WI38 (cell line): Measurements from ENCODE around the gene ZCCHC8.
"Not testable (repeated sequence)": the region's sequence is repeated elsewhere in the genome, so short reads cannot be mapped to it uniquely, and the experiment has no call there.

ENCODE experiments used
- H3K4me3 ChIP-seq: 2 replicates; pipeline ENCODE4 v1.5.1; 2011; ENCODE audit warnings: low read depth, mild to moderate bottlenecking, control low read depth, low read length
- TF ChIP-seq, protein P1 (sequence below): IDR thresholded peaks from 2 replicates; pipeline ENCODE4 v1.5.1; 2012; ENCODE audit warnings: low read depth, mild to moderate bottlenecking, control low read depth, low read length

Gene ZCCHC8

GRCh38 chr12:122454739-122455138 lies 46.0 kb downstream of the ZCCHC8 start:
- TF ChIP-seq, protein P1, sequence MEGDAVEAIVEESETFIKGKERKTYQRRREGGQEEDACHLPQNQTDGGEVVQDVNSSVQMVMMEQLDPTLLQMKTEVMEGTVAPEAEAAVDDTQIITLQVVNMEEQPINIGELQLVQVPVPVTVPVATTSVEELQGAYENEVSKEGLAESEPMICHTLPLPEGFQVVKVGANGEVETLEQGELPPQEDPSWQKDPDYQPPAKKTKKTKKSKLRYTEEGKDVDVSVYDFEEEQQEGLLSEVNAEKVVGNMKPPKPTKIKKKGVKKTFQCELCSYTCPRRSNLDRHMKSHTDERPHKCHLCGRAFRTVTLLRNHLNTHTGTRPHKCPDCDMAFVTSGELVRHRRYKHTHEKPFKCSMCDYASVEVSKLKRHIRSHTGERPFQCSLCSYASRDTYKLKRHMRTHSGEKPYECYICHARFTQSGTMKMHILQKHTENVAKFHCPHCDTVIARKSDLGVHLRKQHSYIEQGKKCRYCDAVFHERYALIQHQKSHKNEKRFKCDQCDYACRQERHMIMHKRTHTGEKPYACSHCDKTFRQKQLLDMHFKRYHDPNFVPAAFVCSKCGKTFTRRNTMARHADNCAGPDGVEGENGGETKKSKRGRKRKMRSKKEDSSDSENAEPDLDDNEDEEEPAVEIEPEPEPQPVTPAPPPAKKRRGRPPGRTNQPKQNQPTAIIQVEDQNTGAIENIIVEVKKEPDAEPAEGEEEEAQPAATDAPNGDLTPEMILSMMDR, result no peak
- no peak overlapping the region for H3K4me3 ChIP-seq

DNA sequence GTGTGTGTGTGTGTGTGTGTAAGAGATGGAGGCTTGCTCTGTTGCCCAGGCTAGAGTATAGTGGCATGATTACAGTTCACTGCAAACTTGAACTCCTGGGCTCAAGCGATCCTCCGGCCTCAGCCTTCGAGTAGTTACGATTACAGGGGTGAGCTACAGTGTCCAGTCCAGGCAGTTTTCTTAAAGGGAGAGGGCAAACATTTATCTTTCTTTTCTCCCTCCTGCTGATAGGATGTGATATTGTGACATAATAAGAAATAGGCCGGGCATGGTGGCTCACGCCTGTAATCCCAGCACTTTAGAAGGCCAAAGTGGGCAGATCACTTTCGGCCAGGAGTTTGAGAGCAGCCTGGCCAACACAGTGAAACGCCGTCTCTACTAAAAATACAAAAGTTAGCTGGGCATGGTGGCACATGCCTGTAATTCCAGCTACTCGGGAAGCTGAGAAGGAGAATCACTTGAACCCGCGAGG lies 46.4 kb downstream of the ZCCHC8 start:
- TF ChIP-seq, protein P1, result no peak
- no peak overlapping the region for H3K4me3 ChIP-seq

DNA sequence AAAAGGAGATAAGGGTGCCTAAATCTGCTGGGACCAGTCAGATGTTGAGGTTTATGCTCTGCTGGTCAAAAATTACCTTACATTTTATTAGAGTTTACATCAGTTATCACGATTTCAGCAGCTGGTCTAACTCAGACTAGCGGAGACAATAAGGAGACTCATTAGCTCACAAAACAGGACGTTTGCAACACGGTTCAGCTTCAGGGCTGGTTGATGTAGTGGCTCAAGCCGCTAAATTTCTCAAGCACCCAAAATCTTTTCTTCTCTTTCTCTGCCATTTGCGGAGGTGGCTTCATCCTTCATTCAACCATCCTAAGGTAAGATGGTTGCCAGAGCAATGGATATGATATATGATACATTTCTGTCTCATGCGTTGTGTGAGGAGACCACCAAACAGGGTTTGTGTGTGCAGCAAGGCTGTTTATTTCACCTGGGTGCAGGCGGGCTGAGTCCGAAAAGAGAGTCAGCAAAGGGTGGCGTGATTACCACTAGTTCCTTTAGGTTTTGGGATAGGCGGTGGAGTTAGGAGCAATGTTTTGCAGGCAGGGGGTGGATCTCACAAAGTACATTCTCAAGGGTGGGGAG lies 47.9 kb downstream of the ZCCHC8 start:
- TF ChIP-seq, protein P1, result no peak
- H3K4me3 ChIP-seq, result no peak overlapping the region

DNA sequence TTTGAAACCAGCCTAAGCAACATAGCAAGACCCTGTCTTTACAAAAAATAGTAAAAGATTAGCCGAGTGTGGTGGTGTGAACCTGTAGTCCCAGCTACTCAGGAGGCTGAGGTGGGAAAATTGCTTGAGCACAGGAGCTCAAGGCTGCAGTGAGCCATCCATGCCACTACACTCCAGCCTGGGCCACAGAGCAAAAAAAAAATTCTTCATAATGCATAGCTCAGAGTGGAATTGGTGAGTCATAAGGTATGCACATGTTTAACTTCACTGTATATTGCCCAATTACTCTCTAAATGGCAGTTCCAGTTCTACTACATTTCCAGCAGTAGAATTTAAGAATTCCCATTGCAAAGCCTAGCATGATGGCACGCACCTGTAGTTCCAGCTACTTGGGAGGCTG lies 51.4 kb downstream of the ZCCHC8 start:
- TF ChIP-seq, protein P1, result no peak

DNA sequence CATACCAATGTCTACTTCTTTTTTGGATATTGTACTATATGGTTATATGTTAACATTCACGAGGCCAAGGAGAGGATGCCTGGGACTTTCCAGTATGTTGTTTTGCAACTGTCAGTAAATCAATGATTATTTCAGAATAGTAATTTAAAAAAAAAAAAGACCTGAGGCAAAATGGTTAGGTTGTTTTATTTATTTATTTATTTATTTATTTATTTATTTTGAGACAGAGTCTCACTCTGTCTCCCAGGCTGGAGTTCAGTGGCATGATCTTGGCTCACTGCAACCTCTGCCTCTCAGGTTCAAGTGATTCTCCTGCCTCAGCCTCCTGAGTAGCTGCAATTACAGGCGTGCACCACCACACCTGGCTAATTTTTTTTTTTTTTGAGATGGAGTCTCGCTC lies 52.9 kb downstream of the ZCCHC8 start:
- not testable (repeated sequence) for H3K4me3 ChIP-seq

More for the DNA sequence above, 51.4 kb downstream of the ZCCHC8 start:
- H3K4me3 ChIP-seq, result no peak overlapping the region

GRCh38 chr12:122446390-122446789 lies 54.3 kb downstream of the ZCCHC8 start:
- H3K4me3 ChIP-seq, result not testable (repeated sequence)

- H3K4me3 ChIP-seq, result not testable (repeated sequence)
Measured at GRCh38 chr12:122444071-122444470, 56.7 kb downstream of the ZCCHC8 start.

DNA sequence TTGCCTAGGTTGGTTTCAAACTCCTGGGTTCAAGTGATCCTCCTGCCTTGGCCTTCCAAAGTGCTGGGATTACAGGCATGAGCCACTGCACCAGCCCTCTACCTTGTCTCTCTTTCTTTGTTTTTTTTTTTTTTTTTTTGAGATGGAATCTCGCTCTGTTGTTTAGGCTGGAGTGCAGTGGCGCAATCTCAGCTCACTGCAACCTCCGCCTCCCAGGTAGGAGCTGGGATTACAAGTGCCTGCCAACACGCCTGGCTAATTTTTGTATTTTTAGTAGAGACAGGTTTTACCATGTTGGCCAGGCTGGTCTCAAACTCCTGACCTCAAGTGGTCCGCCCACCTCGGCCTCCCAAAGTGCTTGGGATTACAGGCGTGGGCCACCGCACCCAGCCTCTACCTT lies 61.9 kb downstream of the ZCCHC8 start:
- not testable (repeated sequence) for H3K4me3 ChIP-seq

GRCh38 chr12:122437656-122438121 lies 63.0 kb downstream of the ZCCHC8 start:
- no peak overlapping the region for H3K4me3 ChIP-seq
- TF ChIP-seq, protein P1, result no peak

DNA sequence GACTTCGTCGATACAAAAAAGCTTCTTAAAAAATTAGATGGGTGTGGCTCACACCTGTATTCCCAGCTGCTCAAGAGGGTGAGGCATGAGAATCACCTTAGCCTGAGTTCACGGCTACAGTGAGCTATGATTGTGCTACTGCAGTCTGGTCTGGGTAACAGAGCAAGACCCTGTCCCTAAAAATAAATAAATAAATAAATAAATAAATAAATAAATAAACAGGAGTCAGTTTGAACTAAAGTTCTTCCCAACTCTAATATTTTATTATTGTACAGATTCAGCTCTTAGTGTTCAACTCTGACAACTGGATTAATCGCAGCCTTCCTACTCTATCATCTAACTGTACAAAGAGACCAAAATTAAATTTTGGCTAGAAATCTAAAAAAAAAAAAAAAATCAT lies 65.5 kb downstream of the ZCCHC8 start:
- TF ChIP-seq, protein P1, result no peak
- H3K4me3 ChIP-seq, result no peak overlapping the region

GRCh38 chr12:122429043-122429442 lies 71.7 kb downstream of the ZCCHC8 start:
- H3K4me3 ChIP-seq, result not testable (repeated sequence)
